Right lobe of liver (tissue), 6 donors: Measurements from ENCODE around the gene ASB15. TPM values are rescaled to one million over a fixed set of nuclear protein-coding genes. Genes with fewer than 3 reads are reported as not detected.
A peak's percentile ranks its signal among the peaks of the same experiment; 100 is the strongest.

Experiments used
- ATAC-seq, 4 donors: fragments of 200-7000 bp; cut with Tn5 transposase; one replicate each; pipeline ENCODE4 v1.9.1; 2020; ENCODE audit warnings: mild to moderate bottlenecking in 4 of 4, moderate library complexity in 4 of 4
- DNase-seq, 3 donors: peaks; one replicate each; pipeline ENCODE4 v3.0.0-alpha.2; 2020
- H3K27ac ChIP-seq, 3 donors: fragments of 200-600 bp; one replicate each; pipeline ENCODE4 v1.8.0; 2022
- H3K27me3 ChIP-seq, 2 donors: fragments of 200-600 bp; one replicate each; pipeline ENCODE4 v1.8.0; 2022
- H3K36me3 ChIP-seq, 4 donors: fragments of 200-600 bp; sonication (generic) in 1 of 4; one replicate each; pipeline versions ENCODE4 v1.5.1 to v1.8.0; 2017 to 2022; ENCODE audit warnings: control low read depth in 1 of 4
- H3K4me1 ChIP-seq, 4 donors: fragments of 200-600 bp; sonication (generic) in 1 of 4; one replicate each; pipeline versions ENCODE4 v1.5.1 to v1.8.0; 2017 to 2022; ENCODE audit warnings: control low read depth in 1 of 4
- H3K4me3 ChIP-seq, 3 donors: fragments of 200-600 bp; one replicate each; pipeline ENCODE4 v1.8.0; 2022
- H3K9me3 ChIP-seq, 4 donors: fragments of 200-600 bp; sonication (generic) in 1 of 4; one replicate each; pipeline versions ENCODE4 v1.5.1 to v1.8.0; 2017 to 2022; ENCODE audit warnings: control low read depth in 1 of 4
- CTCF ChIP-seq, 4 donors: fragments of 200-600 bp in 3 of 4; fragments of 450-650 bp in 1 of 4; IDR thresholded peaks; one replicate each; pipeline versions ENCODE4 v1.5.1 to v1.8.0; 2016 to 2022; ENCODE audit warnings: antibody characterized with exemption in 4 of 4, mild to moderate bottlenecking in 2 of 4
- POLR2A ChIP-seq: fragments of 450-650 bp; IDR thresholded peaks from one replicate; pipeline ENCODE4 v1.6.1; 2017; ENCODE audit warnings: antibody characterized with exemption, mild to moderate bottlenecking
- WGBS: methylation state at CpG from one replicate; pipeline ENCODE4 v1.1.6; 2018; ENCODE audit warnings: low coverage, low lambda C conversion rate; ENCODE audit not compliant: insufficient coverage; ENCODE audit errors: missing lambda C conversion rate; 5-methylcytosine and 5-hydroxymethylcytosine counted together
- intact Hi-C, 2 donors: fragments of 100-400 bp; cut with DNase I; formaldehyde crosslinking; loops; one replicate each; pipeline versions ENCODE4 v1.11.2 to v1.14.1; 2022
- total RNA-seq, 6 experiments: library from RNA; depleted of rRNA in 2 of 6; stranded (reverse); fragments of >200 nt in 2 of 6; fragmentation: NEBNext Ultra II Directional in 3 of 6; extraction: Animal tissue kit (Norgen Biotek cat#: 25700) in 3 of 6; gene quantifications; one replicate each; pipeline versions ENCODE4 v1.1.0 to v1.2.4, GENCODE V29; 2016 to 2023
- donor health status: DM: no; HTN: yes; CAD: no.
- donor health status: DM: no; HTN: no; CAD: no.
- donor health status: DM: no; HTN: no; CAD: no.
- donor health status: DM: no; HTN: yes; CAD: no.
- donor health status: DM: no; HTN: yes; CAD: no.

Gene ASB15
- total RNA-seq, 6 experiments from 2014 or later, result not detected

GRCh38 chr7:123573341-123573740, 28.3 kb upstream of the ASB15 start:
- intact Hi-C loops, result no loop called here
- Histone ChIP-seq H3K27ac (no peak overlapping the region), H3K36me3 (no peaks in the 10 kb centered on the region), H3K27me3 (no peaks in the 10 kb centered on the region), H3K9me3 (no peaks in the 10 kb centered on the region), H3K4me3 (no peak overlapping the region), H3K4me1 (no peaks in the 10 kb centered on the region)
- TF ChIP-seq POLR2A (no peak), CTCF (IDR thresholded peaks at IDR 0.05) (no peak)
- DNase-seq (no peak), ATAC-seq (no peak)
- 62% methylated on average over 3 of the region's 3 CpGs for WGBS

GRCh38 chr7:123573896-123574467, 27.6 kb upstream of the ASB15 start:
- ATAC-seq, result no peak

GRCh38 chr7:123579416-123579815, 22.2 kb upstream of the ASB15 start:
- no peak for TF ChIP-seq POLR2A
- TF ChIP-seq CTCF (IDR thresholded peaks at IDR 0.05), result no peak
- no peak overlapping the region for H3K4me3 ChIP-seq
- DNase-seq, result no peak
- no peaks in the 10 kb centered on the region for H3K27me3 ChIP-seq
- no peak overlapping the region for H3K27ac ChIP-seq
- no peaks in the 10 kb centered on the region for H3K36me3 ChIP-seq
- no peaks in the 10 kb centered on the region for H3K9me3 ChIP-seq
- no peak for ATAC-seq
- intact Hi-C loops, result no loop called here
- H3K4me1 ChIP-seq, result no peaks in the 10 kb centered on the region

More at GRCh38 chr7:123573896-123574467, 27.6 kb upstream of the ASB15 start:
- Histone ChIP-seq H3K4me3 (no peak overlapping the region), H3K27ac (no peak overlapping the region), H3K9me3 (no peaks in the 10 kb centered on the region), H3K4me1 (no peaks in the 10 kb centered on the region), H3K27me3 (no peaks in the 10 kb centered on the region), H3K36me3 (no peaks in the 10 kb centered on the region)
- TF ChIP-seq POLR2A (no peak), CTCF (IDR thresholded peaks at IDR 0.05) (no peak)
- WGBS, result 61% methylated on average over 2 of the region's 2 CpGs
- intact Hi-C loops, result no loop called here
- no peak for DNase-seq

- 19% methylated on average over 8 of the region's 8 CpGs for WGBS
- no peaks in the 10 kb centered on the region for H3K27me3 ChIP-seq
- no peak overlapping the region for H3K27ac ChIP-seq
- intact Hi-C loops, result no loop called here
- no peaks in the 10 kb centered on the region for H3K36me3 ChIP-seq
- TF ChIP-seq POLR2A, result no peak
- peak; percentile 73 to 84 (median 80) for TF ChIP-seq CTCF (IDR thresholded peaks at IDR 0.05)
- H3K9me3 ChIP-seq, result no peaks in the 10 kb centered on the region
- ATAC-seq (peak; percentile 89 to 98 (median 92)), DNase-seq (no peak)
- H3K4me3 ChIP-seq, result no peak overlapping the region
- no peaks in the 10 kb centered on the region for H3K4me1 ChIP-seq
Measured at GRCh38 chr7:123580406-123581161, 21.0 kb upstream of the ASB15 start.
